Lung microvascular endothelial cell (primary cell): ENCODE results near the gene PLEKHG7. TPM values are rescaled to one million over a fixed set of nuclear protein-coding genes. Genes with fewer than 3 reads are reported as not detected.
A peak's percentile ranks its signal among the peaks of the same experiment; 100 is the strongest.
"Not testable (repeated sequence)": the region's sequence is repeated elsewhere in the genome, so short reads cannot be mapped to it uniquely, and the experiment has no call there.

Experiments
- DNase-seq, 2 donors: peaks; one replicate each; pipeline versions ENCODE4 v3.0.0 to v3.0.0-alpha.2; 2010; ENCODE audit warnings: low read depth in 2 of 2
- total RNA-seq: library from RNA; depleted of rRNA; stranded (reverse); fragments of >200 nt; gene quantifications from 2 replicates; pipeline ENCODE4 v1.2.1, GENCODE V29; 2014

PLEKHG7 gene, protein sequence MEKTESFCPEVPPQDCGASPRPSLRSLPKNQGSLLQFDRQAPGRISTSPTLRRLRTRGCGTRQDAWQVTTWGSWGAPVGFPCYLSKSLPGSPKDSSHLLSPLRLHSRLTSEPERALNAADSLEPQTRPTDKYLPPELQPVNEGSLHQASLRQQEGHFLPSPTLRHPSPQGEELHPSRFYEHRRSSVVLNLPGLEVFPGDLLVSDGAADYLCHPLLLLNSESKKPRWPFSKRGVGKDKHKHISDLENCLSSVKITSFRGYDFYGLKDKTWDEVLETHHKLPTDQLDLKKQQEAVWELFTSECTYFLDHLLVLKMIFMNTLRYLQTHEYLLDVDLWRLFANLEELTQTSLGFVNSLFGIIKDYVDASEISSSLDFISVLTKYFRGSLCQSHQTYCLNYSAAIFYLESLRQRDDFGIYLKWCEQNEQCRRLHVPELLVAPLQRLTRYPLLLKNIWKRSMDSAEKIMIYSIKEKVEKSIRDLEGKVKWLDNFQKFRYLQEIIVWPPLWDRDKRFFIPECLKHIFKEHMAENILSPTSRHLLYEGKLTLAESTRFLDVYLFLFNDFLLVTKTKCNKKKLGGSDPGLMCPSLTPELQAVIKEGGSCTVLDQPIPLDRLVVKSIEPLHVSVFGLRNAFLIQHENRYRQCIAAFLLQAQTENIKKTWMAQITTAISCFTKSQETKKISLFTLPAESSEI
- not detected in 2 replicates for total RNA-seq

DNA sequence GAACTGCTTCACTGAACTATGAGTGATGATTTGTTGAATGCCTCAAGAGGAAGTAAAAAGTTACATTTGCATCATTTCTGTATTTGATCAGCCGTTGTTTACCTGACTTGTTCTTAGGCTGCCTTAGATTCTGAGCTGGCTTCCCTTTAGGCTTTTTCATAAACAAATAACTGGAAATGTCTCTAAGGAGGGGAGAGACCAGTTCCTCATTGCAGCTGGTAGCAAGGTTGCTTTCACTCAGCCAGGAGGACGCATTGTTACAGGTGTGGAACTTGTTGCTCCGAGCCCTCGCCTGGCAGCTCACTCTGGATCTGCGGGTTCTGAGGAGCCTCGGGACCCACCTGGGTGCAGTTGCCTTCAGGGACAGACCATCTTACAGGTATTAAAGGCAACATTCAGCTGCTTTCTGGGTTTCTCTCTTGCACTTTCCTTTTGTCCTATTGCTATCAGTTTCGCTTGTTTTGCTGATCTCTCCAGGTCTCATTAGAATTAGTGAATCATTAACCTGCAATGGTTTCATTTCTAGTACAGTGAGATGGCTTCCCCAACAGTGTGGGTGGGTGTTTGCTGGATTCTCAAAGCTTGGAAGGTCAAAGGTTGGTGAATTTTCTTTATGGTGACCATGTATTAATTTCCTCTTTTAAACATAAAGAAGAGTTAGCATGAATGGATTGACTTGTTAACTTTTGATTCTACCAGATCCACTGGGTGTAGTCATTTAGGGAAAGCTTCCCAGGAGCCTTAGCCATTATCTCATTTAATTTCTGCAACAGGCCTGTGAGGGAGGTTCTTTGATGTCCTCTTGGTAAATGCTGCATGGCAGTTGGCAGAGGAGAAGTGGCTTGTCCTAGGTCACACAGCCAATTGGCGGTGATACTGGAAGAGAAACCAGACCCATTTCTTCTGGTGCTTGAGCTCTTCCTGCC lies at the start of gene PLEKHG7:
Gene PLEKHG7 (plus strand): TSS at position 236 of the 926 bp plus-strand sequence. CDS start 3,643 bp downstream, outside the sequence.
- DNase-seq, result no peak

DNA sequence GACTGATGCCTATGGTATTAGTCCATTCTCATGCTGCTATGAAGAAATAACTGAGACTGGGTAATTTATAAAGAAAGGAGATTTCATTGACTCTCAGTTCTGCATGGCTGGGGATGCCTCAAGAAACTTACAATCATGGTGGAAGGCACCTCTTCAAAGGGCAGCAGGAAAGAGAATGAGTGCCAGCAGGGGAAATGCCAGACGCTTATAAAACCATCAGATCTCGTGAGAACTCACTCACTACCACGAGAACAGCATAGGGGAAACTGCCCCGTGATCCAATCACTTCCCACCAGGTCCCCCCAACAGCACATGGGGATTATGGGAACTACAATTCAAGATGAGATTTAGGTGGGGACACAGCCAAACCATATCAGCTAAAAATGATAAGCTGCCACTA lies 48.5 kb upstream of the PLEKHG7 start:
- DNase-seq, result not testable (repeated sequence)

GRCh38 chr12:92654929-92655328 lies 47.9 kb upstream of the PLEKHG7 start:
- DNase-seq, result peak in 1 of 2 donors; percentile 4

DNA sequence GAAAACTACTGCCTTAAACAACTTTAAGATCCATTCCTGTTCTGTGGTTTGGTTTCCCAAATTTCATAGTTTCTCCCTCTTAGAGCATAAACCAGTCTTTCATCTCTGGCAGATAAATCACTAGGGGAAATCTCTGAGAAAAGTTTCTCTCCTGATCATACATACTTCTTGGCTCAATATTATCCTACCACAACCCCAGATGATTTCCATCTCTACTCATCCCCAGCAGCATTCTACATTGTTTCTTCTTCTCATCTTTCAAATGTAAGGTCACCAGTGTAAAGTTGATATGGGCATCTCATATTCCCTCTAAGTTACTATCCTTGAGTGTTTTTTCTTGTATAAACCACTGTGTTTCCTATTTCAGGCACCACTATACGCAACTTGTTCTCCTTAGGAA lies 45.9 kb upstream of the PLEKHG7 start:
- DNase-seq, result no peak

DNA sequence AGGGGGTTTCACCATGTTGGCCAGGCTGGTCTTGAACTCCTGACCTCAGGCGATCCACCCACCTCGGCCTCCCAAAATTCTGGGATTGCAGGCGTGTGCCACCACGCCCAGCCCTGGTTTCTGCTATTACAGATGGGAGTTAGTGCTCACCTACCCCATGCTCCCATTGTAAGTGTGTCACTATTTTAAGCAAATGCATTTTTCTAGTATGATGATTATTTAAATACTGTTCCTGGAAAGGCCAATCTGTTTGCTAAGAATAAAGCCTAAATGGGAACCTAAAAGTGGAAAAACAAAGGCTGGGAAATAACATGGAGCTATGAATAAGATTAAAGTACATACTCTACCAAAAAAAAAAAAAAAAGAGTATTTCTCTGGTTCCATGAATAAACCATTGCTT lies 45.0 kb upstream of the PLEKHG7 start:
- DNase-seq, result no peak

DNA sequence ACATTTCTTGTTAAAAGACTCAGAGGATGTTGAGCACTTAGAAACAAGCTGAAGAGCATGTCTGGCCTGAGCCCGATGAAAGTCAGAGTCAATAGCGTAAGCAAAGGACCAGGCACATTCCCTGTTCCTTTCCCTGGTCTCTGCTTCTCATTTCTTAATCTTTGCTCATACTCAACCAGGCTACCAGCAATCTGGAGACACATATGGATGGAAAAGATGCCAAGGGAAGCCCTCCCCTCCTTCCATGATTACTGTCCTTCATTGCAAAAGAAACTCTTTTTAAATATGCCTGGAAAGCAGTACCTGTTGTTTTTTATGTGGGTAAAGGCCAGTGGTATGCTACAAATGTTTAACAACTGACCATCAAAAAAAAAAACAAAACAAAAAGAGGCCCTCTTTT lies 44.2 kb upstream of the PLEKHG7 start:
- DNase-seq, result no peak

- no peak for DNase-seq
Measured at GRCh38 chr12:92661269-92661668, 41.5 kb upstream of the PLEKHG7 start.

- DNase-seq, result no peak
Measured at GRCh38 chr12:92665496-92665895, 37.3 kb upstream of the PLEKHG7 start.

GRCh38 chr12:92668739-92669138 lies 34.0 kb upstream of the PLEKHG7 start:
- DNase-seq, result no peak

DNA sequence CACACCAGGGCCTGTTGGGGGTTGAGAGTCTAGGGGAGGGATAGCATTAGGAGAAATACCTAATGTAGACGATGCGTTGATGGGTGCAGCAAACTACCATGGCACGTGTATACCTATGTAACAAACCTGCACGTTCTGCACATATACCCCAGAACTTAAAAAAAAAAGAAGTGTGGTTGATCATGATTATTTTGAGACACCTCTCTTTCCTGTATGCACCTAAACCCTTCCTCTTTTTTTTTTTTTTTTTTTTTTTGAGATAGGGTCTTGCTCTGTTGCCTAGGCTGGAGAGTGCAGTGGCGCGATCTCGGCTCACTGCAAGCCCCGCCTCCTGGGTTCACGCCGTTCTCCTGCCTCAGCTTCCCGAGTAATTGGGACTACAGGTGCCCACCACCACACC lies 31.3 kb upstream of the PLEKHG7 start:
- not testable (repeated sequence) for DNase-seq

GRCh38 chr12:92673756-92674155 lies 29.0 kb upstream of the PLEKHG7 start:
- no peak for DNase-seq

- DNase-seq, result no peak
Measured at GRCh38 chr12:92674500-92674899, 28.3 kb upstream of the PLEKHG7 start.

DNA sequence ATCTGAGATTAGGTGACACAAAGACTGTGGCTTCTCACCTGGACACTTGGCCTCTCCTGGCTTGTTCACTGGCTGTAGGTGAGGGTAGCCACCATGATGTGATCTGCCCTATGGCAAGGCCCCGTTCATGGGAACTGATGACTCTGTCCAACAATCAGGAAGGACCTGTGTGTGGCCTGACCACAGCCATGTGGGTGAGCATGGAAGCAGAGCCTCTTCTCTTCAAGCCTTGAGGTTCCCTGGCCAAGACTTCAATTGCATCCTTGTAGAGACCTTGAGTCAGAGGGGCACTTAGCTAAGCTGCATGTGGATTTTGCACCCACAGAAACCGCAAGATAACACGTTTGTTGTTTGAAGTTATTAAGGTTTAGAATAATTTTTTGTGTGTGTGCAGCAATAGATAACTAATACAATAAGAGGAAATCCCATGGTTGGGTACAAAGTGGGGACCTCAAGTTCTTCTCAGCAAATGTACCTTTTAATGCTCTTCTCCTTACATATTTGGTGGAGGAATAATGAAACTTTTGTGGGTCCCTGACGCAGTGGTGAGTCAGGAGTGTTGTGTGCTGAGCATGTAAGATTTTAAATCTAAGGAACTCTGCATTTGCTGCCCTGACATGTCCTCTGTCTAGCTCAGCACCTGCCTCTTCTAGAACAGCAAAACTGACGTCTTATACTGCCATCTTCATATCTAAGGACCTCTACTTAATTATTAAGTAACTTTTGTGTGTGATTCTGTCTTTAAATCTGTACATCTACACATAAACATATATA lies 27.5 kb upstream of the PLEKHG7 start:
- no peak for DNase-seq

DNA sequence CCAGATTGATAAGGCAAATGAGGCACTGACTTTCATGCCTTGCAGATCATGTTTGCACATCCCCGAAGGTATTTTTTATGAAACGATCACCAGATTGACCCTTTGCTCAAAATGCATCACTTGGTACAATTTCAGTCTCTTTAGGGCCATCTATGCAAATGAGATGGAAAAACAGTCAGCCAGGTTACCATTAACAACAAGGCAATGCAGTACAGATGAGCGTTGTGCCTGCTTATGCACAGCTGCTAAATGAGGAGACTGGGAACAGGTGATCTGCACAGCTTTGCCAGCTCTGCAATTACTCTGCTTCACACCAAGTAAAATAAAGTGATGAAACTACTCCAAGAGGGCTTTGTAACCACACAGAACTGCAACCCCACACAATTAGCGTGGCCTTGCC lies 26.1 kb upstream of the PLEKHG7 start:
- no peak for DNase-seq

DNA sequence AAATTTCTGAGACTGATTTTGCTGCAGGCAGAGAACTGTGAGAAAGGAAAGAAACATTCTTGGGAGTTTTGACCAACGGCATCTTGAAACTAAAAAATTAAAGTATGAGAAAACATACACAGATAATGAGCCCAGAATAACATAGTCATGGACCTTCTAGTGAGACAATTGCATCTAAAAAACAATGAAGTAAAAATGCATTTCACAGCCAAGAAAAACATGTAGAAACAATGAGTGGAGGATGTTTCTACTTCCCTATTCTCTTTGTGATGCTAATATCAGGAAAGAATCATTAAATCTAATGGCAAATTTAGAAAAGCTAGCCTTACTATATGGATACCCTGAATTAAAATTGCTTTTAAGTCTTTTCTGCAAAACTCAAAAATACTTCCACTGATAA lies 12.2 kb upstream of the PLEKHG7 start:
- DNase-seq, result peak; percentile 25 to 54

DNA sequence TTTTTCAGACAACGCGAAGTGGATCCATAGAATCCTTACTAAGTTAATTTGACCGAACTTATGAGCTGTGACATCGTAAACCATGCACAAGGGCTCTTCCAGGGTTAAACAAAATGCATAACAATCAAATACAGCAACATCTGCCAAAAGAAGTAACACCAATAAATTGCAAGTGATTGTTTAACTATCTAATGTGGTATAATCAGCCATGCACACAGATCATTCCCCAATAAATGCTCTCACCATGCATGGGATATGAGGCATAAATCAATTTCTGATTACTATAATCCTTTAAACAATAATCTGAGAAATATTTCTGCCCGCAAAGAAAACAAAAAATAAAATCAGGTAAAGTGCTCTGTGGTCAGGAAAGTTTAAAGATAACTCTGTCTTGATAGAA lies 7.7 kb upstream of the PLEKHG7 start:
- DNase-seq, result no peak

DNA sequence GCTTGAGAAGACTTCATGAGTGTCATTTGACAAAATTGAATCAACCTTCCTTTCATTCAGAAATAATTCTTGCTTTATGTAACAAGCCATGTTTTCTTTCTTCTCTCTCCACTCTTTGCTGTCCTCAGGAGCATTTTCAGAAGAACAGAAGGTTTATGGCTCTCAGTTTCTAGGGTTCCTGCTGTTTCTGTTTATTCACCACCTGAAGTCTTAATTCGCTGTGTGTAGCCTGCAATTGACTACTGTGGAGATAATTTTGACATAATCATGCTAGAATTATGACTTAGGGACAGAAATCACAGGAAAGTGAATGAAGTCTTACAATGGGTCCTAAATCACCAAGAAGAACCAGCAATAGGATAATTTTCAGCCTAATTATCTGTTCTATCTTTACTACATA lies 7.2 kb upstream of the PLEKHG7 start:
- DNase-seq, result no peak

GRCh38 chr12:92696216-92696615 lies 6.6 kb upstream of the PLEKHG7 start:
- peak; percentile 32 to 70 for DNase-seq

GRCh38 chr12:92698474-92698873 lies 4.3 kb upstream of the PLEKHG7 start:
- DNase-seq, result no peak

GRCh38 chr12:92701441-92701840 lies 1.3 kb upstream of the PLEKHG7 start:
- DNase-seq, result no peak

- DNase-seq, result no peak
Measured at GRCh38 chr12:92703786-92704185, 997 bp downstream of the PLEKHG7 start.
